CD4-positive, alpha-beta memory T cell (primary cell): ENCODE data around the gene TTC27. TPM values are rescaled to one million over a fixed set of nuclear protein-coding genes. Genes with fewer than 3 reads are reported as not detected.
"Not testable (repeated sequence)": the region's sequence is repeated elsewhere in the genome, so short reads cannot be mapped to it uniquely, and the experiment has no call there.

ENCODE experiments used
- CTCF ChIA-PET: fragments of 350-600 bp; sonication (Branson Sonifier 250); formaldehyde crosslinking; loops from one replicate; lab custom pipeline; 2021; ENCODE audit warnings: inconsistent platforms; ENCODE audit not compliant: partially characterized antibody; lab: Charles Lee
- POLR2A ChIA-PET: fragments of 350-600 bp; sonication (Branson Sonifier 250); formaldehyde crosslinking; loops from one replicate; lab custom pipeline; 2021; ENCODE audit not compliant: partially characterized antibody; lab: Charles Lee
- DNase-seq, 5 donors: peaks; one replicate each; pipeline versions ENCODE4 v3.0.0 to v3.0.0-alpha.2; 2020 to 2022; ENCODE audit warnings: mixed read lengths in 1 of 5
- H3K27ac ChIP-seq: one replicate; pipeline ENCODE4 v1.7.0; 2013; ENCODE audit warnings: low read depth, low read length
- H3K27me3 ChIP-seq: 2 replicates; pipeline ENCODE4 v1.7.0; 2013; ENCODE audit warnings: mild to moderate bottlenecking, low read length, moderate library complexity; ENCODE audit not compliant: insufficient read depth
- H3K36me3 ChIP-seq: 2 replicates; pipeline ENCODE4 v1.7.0; 2013; ENCODE audit warnings: mild to moderate bottlenecking, low read length, moderate library complexity; ENCODE audit not compliant: insufficient read depth
- H3K4me1 ChIP-seq: 2 replicates; pipeline ENCODE4 v1.7.0; 2013; ENCODE audit warnings: mild to moderate bottlenecking, low read length, moderate library complexity; ENCODE audit not compliant: insufficient read depth
- H3K4me3 ChIP-seq, 2 donors: one replicate each; pipeline ENCODE4 v1.7.0; 2013; ENCODE audit warnings: low read length in 2 of 2, mild to moderate bottlenecking in 1 of 2
- H3K9me3 ChIP-seq, 2 donors: one replicate each; pipeline ENCODE4 v1.7.0; 2013; ENCODE audit warnings: low read length in 2 of 2, control low read depth in 1 of 2; ENCODE audit not compliant: control insufficient read depth in 1 of 2
- H3K27ac Mint-ChIP-seq, 7 donors: one replicate each; pipeline ENCODE4 v1.8.0; 2020 to 2021; ENCODE audit warnings: mixed read lengths in 7 of 7, mild to moderate bottlenecking in 6 of 7, inconsistent platforms in 3 of 7, moderate library complexity in 3 of 7
- H3K27me3 Mint-ChIP-seq, 2 donors: one replicate each; pipeline ENCODE4 v1.8.0; 2020 to 2021; ENCODE audit warnings: mixed read lengths in 2 of 2
- H3K36me3 Mint-ChIP-seq, 2 donors: one replicate each; pipeline ENCODE4 v1.8.0; 2020 to 2021; ENCODE audit warnings: mixed read lengths in 2 of 2, inconsistent platforms in 1 of 2, mild to moderate bottlenecking in 1 of 2
- H3K4me1 Mint-ChIP-seq, 4 donors: one replicate each; pipeline ENCODE4 v1.8.0; 2020 to 2021; ENCODE audit warnings: mixed read lengths in 4 of 4, mild to moderate bottlenecking in 1 of 4
- H3K4me3 Mint-ChIP-seq, 8 donors: one replicate each; pipeline ENCODE4 v1.8.0; 2020 to 2021; ENCODE audit warnings: mixed read lengths in 8 of 8, mild to moderate bottlenecking in 7 of 8, moderate library complexity in 6 of 8, inconsistent platforms in 3 of 8
- H3K9me3 Mint-ChIP-seq, 8 donors: one replicate each; pipeline ENCODE4 v1.8.0; 2020 to 2021; ENCODE audit warnings: mixed read lengths in 8 of 8, mild to moderate bottlenecking in 5 of 8, inconsistent platforms in 3 of 8, moderate library complexity in 1 of 8
- intact Hi-C: fragments of 100-400 bp; cut with micrococcal nuclease; formaldehyde crosslinking; loops from one replicate; pipeline ENCODE4 v1.15.1; 2023
- microRNA-seq: library from miRNA; unstranded; fragments of <30 nt; microRNA quantifications from one replicate; pipeline ENCODE4 v1.2.0, GENCODE V29; 2021; ENCODE audit warnings: borderline replicate concordance, borderline number of aligned reads, borderline microRNAs expressed, mixed read lengths
- polyA plus RNA-seq, 2 donors: library from polyadenylated mRNA; unstranded; fragments of 300-500 nt; fragmentation: Illumina TruSeq; gene quantifications; one replicate each; pipeline ENCODE4 v1.2.3, GENCODE V29; 2021
- total RNA-seq, 2 experiments: library from RNA; stranded (reverse); gene quantifications; one replicate each; pipeline ENCODE4 v1.2.3, GENCODE V29; 2021

The TTC27 gene
- total and polyA plus RNA-seq, 4 experiments from 2014 or later, result 20.9 to 27.5 (median 25.3) TPM

DNA sequence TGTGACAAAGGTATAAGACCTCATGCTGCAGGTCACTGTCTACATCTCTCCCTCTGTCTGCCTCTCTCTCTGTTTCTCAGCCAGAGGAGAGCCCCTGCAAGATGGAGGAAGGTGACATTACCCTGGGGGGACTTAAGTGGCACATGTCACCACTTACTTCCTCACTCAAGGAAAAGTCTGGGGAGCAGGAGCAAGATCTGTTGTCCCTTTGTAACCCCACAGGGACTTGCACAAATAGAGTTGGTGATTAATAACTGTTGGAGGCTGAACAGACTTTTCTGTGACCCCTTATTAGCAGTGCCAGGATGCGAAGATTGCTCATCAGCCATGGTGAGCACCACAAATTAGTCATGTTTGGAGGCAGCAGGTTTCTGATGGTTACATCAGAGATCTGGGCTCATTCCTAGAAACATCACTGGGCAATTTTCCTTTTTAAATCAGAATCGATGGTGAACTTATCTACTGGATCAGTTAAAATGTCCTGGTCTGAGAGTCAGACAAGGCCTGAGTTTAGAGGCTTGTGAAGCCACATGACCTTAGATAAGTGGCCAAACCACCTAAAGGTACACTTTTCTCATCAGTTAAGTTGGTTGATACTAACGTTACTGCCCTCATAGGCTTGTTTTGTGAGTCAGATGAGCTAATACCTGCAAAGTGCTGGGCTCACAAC lies 237.7 kb downstream of the TTC27 start:
- POLR2A ChIA-PET, result no interaction called here
- CTCF ChIA-PET, result no interaction called here
- H3K4me3 Mint-ChIP-seq, result no peak overlapping the region

DNA sequence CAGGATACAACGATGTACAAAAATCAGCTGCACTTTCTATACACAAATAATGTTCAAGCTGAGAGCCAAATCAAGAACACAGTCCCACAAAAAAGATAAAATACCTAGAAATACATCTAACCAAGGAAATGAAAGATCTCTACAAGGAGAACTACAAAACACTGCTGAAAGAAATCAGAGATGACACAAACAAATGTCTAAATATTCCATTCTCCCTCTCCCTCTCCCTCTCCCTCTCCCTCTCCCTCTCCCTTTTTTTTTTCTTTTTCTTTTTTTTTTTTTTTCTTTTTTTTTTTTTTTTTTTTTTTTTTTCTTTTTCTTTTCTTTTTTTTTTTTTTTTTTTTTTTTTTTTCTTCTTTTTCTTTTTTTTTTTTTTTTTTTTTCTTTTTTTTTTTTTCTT lies 238.6 kb downstream of the TTC27 start:
- H3K27me3 ChIP-seq, H3K4me3 Mint-ChIP-seq, H3K4me1 ChIP-seq, H3K4me1 Mint-ChIP-seq, H3K9me3 ChIP-seq, H3K36me3 ChIP-seq, H3K27me3 Mint-ChIP-seq, CTCF ChIA-PET, H3K27ac ChIP-seq, DNase-seq, H3K9me3 Mint-ChIP-seq, H3K4me3 ChIP-seq, H3K27ac Mint-ChIP-seq, intact Hi-C loops, H3K36me3 Mint-ChIP-seq, POLR2A ChIA-PET: not testable (repeated sequence)

More for the DNA sequence above, 237.7 kb downstream of the TTC27 start:
- Mint-ChIP-seq H3K36me3 (no peaks in the 10 kb centered on the region), H3K27me3 (peaks cover 5 to 9% of the 10 kb centered on the region in 2 donors), H3K27ac (no peak overlapping the region), H3K9me3 (no peaks in the 10 kb centered on the region), H3K4me1 (no peaks in the 10 kb centered on the region)
- H3K27me3 ChIP-seq, result no peaks in the 10 kb centered on the region
- H3K9me3 ChIP-seq, result no peaks in the 10 kb centered on the region
- H3K36me3 ChIP-seq, result no peaks in the 10 kb centered on the region
- H3K4me3 ChIP-seq, result no peak overlapping the region
- H3K4me1 ChIP-seq, result no peaks in the 10 kb centered on the region
- intact Hi-C loops, result no loop called here
- no peak for DNase-seq
- no peak overlapping the region for H3K27ac ChIP-seq

Small RNA genes lying within 50 kb of the gene (microRNA-seq; reads per million reads assigned to microRNA genes)
- not detected for gene MIR4765
